NCI-H1048 (cell line): ENCODE results near the gene PTPRN2.

Experiments
- DNase-seq: peaks from one replicate; lab custom pipeline; 2025; lab: John Stamatoyannopoulos, UW

Gene PTPRN2

DNA sequence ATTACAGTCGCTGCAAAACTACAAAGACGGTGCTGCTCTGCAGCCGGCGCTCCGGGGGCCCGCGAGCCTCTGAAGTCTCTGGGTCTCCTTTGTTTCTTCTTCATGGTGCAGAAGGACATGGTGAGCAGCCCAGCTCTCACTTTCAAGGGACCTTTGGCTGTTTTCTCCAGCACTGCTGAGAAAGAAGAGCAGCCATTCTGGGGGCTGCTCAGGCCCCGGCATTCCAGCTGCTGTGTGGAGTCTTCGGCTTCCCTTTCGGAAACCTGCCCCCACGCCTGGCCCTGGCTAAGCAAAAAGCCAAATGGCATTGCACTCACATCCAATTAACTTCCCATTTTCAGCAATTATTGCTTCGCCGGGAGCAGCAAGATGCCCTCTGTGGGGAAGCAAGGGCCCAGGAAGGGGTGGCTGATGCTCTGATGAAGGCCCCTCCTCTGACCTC is 555.7 kb downstream of the PTPRN2 start:
- no peak for DNase-seq

- DNase-seq, result no peak
These were observed 557.1 kb downstream of the PTPRN2 start for GRCh38 chr7:158030566-158030965.

DNA sequence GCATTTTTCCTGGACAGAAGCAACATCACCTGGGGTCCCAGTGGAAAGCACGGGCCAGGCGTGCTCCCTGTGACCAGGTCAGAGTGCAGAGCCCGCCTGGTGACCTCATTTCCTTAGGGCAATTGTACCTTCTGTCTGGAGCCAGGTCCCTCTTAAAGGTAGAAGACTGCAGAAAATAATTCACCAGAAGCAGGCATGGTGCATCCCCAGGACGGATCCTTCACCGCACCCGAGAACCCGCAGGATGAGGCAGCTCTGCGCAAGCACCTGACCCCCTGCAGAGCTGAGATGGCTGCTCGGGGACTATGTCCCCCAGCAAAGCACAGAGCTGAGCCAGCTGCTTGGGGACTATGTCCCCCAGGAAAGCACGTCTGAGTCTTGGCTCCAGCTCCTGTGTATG is 557.6 kb downstream of the PTPRN2 start:
- no peak for DNase-seq

DNA sequence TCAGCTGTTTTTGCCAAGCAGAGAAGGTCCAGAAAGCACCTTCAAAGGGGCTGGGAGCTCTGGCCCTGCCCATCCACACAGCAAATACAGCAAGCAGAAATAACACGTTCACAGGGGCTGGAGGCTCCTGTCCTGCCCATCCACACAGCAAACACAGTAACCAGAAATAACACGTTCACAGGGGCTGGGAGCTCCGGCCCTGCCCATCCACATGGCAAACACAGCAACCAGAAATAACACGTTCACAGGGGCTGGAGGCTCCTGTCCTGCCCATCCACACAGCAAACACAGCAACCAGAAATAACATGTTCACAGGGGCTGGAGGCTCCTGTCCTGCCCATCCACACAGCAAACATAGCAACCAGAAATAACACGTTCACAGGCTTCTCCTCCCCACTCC is 558.1 kb downstream of the PTPRN2 start:
- no peak for DNase-seq

DNA sequence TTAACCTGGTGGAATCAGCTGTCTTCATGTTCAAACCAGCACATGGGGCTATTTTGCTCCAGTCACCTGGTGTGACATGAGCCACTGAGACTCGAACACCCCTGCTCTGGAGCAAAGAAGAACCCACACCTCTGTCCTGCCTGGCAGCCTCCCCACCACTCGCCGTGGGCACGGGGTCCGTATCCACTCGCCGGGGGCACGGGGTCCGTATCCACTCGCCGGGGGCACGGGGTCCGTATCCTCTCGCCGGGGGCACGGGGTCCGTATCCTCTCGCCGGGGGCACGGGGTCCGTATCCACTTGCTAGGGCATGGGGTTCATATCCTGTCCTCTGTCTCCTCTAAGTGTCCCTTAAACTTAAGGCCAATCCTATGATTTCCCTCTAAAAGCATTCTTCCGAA is 558.7 kb downstream of the PTPRN2 start:
- no peak for DNase-seq

GRCh38 chr7:158028290-158028941 is 559.2 kb downstream of the PTPRN2 start:
- DNase-seq, result no peak

DNA sequence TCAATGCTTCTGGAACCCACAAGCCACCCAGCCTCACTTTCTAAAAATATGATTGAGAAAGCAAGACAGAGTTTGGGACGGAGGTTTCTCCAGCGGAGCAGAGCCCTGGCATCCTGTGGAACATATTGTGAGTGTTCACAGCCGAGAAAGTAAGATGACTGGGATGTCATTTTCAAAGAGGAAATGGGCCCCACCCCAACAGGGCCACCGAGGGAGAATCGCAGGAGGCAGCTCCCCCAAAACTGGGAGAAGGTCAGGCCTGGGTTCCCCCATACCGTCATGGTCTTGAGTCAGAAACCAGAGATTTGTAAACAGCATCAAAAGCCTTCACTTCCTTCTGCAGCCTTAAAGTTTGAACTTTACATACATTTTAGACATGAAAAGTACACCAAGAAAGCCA is 560.0 kb downstream of the PTPRN2 start:
- DNase-seq, result no peak

GRCh38 chr7:158026636-158027265 is 560.9 kb downstream of the PTPRN2 start:
- DNase-seq, result no peak

DNA sequence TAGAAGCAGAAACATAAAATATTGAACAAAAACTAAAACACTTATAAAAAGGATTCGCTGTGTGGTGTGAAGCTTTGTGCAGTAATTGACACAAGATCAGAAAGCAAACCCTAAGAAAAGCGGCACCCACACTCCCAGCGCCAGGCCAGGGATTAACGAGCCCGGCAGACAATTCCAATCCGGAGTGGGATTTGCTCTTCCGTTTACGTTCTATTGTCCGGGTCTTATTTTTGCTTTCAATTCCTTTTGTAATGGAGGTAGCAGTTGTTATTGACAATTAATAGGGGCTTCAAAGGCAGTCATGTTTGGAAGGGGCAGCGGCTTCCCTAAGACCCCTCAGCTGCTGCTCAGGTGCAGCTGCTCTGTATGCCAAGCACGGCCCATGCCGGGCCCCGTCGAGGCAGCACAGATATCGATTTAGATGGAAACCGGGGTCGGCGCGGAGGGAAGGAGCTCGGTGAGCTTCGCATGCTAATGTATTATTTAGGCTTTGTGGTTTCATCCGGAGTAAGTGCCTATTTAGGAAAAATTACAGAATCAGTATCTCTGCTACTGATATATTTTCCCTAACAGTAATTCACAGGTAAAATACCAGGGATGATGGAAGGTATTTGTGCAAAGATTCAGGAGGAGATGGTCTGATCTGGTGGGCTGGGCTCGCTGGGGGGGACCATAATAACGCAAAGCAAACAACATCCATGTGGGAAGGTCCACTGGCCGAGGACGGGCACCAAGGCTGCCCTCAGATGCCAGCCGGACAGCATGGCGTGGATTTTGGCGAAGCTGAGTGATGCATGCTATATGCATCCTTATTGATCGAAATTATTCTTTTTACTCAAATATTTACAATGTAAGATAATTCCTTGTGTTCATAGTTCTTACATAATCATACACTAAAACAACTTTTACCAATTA is 561.7 kb downstream of the PTPRN2 start:
- no peak for DNase-seq

GRCh38 chr7:158024881-158025280 is 562.7 kb downstream of the PTPRN2 start:
- no peak for DNase-seq

GRCh38 chr7:158024351-158024715 is 563.3 kb downstream of the PTPRN2 start:
- no peak for DNase-seq

GRCh38 chr7:158023681-158024350 is 563.8 kb downstream of the PTPRN2 start:
- no peak for DNase-seq

- no peak for DNase-seq
These were observed 564.5 kb downstream of the PTPRN2 start for GRCh38 chr7:158023157-158023556.

GRCh38 chr7:158022601-158023000 is 565.0 kb downstream of the PTPRN2 start:
- DNase-seq, result no peak

DNA sequence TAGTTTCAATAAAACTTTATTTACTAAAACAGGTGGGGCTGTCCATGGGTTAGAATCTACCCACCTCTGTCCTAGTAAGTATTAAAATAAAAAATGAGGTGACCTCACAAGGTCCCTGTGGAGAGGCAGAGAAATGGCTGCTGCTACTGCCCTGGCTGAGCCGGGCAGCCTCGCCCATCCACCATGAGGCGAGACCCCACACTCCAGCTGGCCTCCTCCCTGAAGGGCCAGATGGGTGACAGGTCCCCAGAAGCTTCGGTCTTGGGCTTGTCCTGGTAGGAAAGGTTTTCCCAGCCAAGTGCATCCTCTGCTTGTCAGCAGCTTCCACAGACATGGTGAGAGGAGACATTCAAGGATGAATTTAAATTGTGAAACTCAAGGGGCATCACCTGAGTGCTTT is 565.8 kb downstream of the PTPRN2 start:
- no peak for DNase-seq

- DNase-seq, result no peak
These were observed 566.9 kb downstream of the PTPRN2 start for GRCh38 chr7:158020706-158021095.

- DNase-seq, result no peak
These were observed 567.6 kb downstream of the PTPRN2 start for GRCh38 chr7:158019726-158020705.

DNA sequence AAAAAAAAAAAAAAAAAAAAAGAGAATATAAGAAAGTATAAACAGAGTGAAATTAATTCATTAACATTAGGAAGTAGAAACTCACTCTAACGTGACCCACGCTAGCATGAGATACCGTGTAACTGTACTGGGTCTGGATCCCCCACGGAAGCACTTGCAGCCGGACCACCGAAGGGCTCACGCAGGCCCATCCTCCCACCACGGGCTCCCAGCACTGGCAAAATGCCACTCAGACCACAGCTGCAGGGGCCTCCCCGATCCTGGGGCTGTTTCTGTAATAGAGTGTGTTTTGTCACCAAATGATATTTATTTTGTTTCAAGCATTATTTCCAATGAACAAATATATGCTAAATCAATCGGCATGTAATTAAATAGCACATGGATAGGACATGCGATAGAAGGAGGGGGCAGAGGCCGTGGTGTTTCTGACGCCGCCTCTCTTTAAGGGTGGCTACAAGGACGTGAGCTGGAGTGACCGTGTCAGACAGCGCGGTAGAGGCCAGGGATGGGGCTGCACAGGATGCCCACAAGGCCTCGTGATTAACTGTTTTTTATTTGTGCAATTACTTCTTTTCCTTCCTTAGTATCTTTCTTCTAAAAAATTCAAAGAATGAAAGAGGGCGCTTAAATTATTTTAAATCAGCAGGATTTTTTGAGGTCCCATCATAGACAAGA is 568.5 kb downstream of the PTPRN2 start:
- no peak for DNase-seq

GRCh38 chr7:158018098-158018762 is 569.4 kb downstream of the PTPRN2 start:
- no peak for DNase-seq
